H7 (cell line): Measurements from ENCODE around the gene ALKBH1. TPM values are rescaled to one million over a fixed set of nuclear protein-coding genes. Genes with fewer than 3 reads are reported as not detected.
A peak's percentile ranks its signal among the peaks of the same experiment; 100 is the strongest.
"Not testable (repeated sequence)": the region's sequence is repeated elsewhere in the genome, so short reads cannot be mapped to it uniquely, and the experiment has no call there.

ENCODE experiments used
- DNase-seq: peaks from one replicate; pipeline ENCODE4 v3.0.0; 2012
- H3K27me3 ChIP-seq: 2 replicates; pipeline ENCODE4 v1.6.0; 2011; ENCODE audit warnings: mild to moderate bottlenecking, low read length; ENCODE audit not compliant: control insufficient read depth, insufficient read depth
- H3K36me3 ChIP-seq: replicated peaks from 2 replicates; pipeline ENCODE4 v1.5.1; 2011; ENCODE audit warnings: low read length; ENCODE audit not compliant: control insufficient read depth, insufficient read depth
- H3K4me3 ChIP-seq: 2 replicates; pipeline ENCODE4 v1.5.1; 2011; ENCODE audit warnings: low read depth, mild to moderate bottlenecking, control low read depth, low read length, moderate library complexity; ENCODE audit not compliant: insufficient read depth
- total RNA-seq: library from RNA; depleted of rRNA; stranded (reverse); fragments of >200 nt; shearing (Covaris generic); gene quantifications from 2 replicates; pipeline ENCODE4 v1.2.3, GENCODE V29; 2014

The ALKBH1 gene
- total RNA-seq, 1 experiment from 2014 or later: 16.2 TPM

- H3K36me3 ChIP-seq: no peaks in the 10 kb centered on the region
- H3K4me3 ChIP-seq: no peak overlapping the region
- H3K27me3 ChIP-seq: no peaks in the 10 kb centered on the region
- DNase-seq: no peak
These were observed 58.5 kb downstream of the ALKBH1 start for GRCh38 chr14:77649326-77649725.

DNA sequence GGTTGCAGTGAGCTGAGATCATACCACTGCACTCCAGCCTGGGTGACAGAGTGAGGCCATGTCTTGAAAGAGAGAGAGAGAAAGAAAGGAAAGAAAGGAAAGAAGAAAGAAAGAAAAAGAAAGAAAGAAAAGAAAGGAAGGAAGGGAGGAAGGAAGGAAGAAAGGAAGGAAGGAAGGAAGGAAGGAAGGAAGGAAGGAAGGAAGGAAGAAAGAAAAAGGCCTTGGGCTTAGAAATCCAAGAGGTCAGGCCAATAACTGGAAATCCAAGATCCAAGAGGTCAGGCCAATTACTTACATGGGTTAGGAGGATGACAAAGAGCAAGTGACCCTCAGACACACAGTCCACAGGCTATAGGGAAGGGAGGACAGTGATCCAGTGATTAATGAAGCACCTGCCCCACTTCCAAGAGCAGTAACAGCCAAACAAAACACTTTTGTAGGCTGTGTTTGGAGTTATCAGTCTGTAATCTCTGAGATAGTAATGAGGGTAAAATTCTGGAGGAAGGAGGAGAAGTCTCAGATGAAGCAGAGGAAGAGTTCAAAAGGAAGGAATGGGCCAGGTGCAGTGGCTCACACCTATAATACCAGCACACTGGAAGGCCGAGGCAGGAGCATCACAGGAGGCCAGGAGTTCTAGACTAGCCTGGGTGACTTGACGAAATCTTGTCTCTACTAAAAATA is 59.2 kb downstream of the ALKBH1 start:
- Histone ChIP-seq H3K4me3 (no peak overlapping the region), H3K27me3 (no peaks in the 10 kb centered on the region)
- DNase-seq: no peak

DNA sequence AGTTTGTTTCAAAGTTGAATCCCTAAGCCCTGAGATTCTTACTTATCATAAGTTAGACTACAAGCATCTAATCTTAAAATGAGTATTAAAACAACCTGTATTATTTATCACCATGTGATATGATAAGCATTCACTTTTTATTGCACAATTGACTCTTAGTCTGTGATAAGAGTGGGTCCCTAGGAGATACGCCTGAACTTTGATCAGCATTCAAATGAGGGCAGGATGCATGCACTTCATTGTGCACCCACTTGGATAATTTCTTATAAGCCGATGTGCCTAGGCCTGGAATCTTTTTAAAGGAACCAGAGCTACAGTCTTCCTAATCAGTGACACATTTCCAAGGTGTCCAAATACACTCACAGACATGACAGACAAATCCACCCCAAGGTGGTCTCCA is 60.0 kb downstream of the ALKBH1 start:
- Histone ChIP-seq H3K27me3 (no peaks in the 10 kb centered on the region), H3K4me3 (no peak overlapping the region), H3K36me3 (no peaks in the 10 kb centered on the region)
- no peak for DNase-seq

More for the DNA sequence above, 59.2 kb downstream of the ALKBH1 start:
- no peaks in the 10 kb centered on the region for H3K36me3 ChIP-seq

DNA sequence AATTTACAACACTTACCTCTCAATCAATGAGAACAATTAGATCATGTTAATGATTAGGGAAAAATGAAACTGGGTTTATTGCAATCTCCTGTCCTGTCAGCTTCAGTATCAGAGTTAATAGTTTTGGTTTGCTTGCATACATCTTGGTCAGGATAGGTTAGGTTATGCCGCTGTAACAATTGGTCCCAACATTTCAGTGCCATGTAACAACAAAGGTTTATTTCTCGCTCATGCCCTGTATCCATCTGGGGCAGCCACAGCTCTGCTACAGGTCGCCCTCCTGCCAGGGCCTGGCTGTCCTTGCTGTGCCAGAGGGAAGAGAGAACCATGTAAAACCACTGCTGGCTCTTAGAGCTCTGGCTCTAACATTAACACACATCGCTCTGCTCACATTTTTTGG is 60.9 kb downstream of the ALKBH1 start:
- Histone ChIP-seq H3K4me3 (no peak overlapping the region), H3K36me3 (no peaks in the 10 kb centered on the region), H3K27me3 (no peaks in the 10 kb centered on the region)
- DNase-seq: no peak

DNA sequence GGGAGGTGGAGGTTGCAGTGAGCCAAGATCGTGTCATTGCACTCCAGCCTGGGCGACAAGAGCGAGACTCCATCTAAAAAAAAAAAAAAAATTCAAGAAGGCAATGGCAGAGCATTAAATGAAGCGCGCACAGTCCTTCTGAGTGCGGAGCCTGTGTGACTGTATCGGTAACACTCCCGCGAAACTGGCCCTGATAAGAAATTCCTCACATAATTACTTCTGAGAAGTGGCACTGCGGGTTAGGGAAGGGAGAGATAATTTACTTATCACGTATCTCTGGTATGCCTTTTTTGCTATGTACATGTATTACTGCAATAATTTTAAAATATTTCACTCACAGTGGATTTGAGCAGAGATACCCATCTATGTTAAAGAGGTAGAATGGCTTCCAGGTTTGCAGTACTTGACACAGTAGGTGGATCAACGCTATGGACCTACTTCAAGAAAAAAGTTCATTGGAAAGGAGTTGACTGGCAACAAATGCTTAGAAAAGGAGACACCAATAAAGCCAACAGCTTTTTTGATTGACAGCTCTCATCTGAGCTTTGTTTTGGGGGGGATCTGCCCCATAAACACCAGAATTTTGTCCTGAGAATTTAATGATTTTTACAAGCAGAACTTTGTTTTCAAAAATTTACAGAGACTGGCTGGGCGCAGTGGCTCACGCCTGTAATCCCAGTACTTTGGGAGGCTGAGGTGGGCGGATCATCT is 62.1 kb downstream of the ALKBH1 start:
- Histone ChIP-seq H3K4me3 (no peak overlapping the region), H3K27me3 (no peaks in the 10 kb centered on the region), H3K36me3 (no peaks in the 10 kb centered on the region)
- DNase-seq: no peak

- no peak for DNase-seq
- H3K36me3 ChIP-seq: no peaks in the 10 kb centered on the region
- no peaks in the 10 kb centered on the region for H3K27me3 ChIP-seq
- no peak overlapping the region for H3K4me3 ChIP-seq
These were observed 65.4 kb downstream of the ALKBH1 start for GRCh38 chr14:77642407-77642806.

- Histone ChIP-seq H3K4me3 (no peak overlapping the region; the same call in 1 of the 2 replicates), H3K36me3 (no peaks in the 10 kb centered on the region), H3K27me3 (no peaks in the 10 kb centered on the region)
- DNase-seq: peak; percentile 50
These were observed 66.1 kb downstream of the ALKBH1 start for GRCh38 chr14:77641534-77642341.

DNA sequence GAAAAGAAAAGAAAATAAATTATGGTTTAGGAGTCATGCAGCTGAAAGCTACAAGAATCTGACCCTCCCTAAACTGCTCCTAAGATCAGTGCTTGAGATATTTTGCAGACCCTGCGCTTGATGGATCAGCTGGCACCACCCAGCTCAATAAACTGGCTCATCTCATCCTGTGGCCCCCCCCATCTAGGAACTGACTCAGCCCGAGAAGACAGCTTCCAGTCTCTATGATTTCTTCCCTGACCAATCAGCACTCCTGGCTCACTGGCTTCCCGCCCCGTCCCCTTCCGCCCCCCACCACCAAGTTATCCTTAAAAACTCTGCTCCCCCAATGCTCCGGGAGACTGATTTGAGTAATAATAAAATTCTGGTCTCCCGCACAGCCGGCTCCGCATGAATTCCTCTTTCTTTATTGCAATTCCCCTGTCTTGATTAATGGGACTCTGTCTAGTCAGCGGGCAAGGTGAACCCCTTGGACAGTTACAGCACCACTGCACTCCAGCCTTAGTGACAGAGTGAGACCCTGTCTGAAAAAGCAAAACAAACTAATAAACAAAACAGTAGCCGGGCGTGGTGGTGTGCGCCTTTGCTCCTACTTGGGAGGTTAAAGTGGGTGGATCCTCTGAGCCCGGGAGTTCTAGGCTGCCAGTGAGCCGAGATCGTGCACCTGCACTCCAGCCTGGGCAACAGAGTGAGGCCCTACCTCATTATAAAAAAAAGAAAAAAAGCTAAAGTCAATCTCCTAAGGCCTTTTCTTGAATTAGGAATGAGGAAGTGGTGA is 66.9 kb downstream of the ALKBH1 start:
- H3K27me3 ChIP-seq: no peaks in the 10 kb centered on the region
- H3K4me3 ChIP-seq: no peak overlapping the region
- DNase-seq: no peak
- no peaks in the 10 kb centered on the region for H3K36me3 ChIP-seq

DNA sequence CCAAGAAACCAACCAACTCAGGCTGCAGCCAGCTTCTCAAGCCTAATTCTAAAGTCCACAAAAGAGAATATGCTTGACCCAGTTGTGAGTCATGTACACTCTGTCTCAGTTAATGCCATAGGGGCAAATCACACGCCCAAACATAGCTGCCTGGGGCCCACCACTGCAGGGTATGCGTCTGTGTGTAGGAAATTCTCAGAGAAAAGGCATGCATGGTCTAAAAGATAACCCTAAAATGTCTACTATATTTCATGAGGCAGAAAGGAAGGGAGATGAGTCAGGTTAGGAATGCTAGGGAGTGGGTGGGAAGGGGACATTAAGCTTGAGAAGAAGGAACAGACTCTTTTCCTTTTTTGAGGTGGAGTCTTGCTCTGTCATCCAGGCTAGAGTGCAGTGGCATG is 69.1 kb downstream of the ALKBH1 start:
- no peak overlapping the region for H3K4me3 ChIP-seq
- no peaks in the 10 kb centered on the region for H3K27me3 ChIP-seq
- no peaks in the 10 kb centered on the region for H3K36me3 ChIP-seq
- DNase-seq: no peak

DNA sequence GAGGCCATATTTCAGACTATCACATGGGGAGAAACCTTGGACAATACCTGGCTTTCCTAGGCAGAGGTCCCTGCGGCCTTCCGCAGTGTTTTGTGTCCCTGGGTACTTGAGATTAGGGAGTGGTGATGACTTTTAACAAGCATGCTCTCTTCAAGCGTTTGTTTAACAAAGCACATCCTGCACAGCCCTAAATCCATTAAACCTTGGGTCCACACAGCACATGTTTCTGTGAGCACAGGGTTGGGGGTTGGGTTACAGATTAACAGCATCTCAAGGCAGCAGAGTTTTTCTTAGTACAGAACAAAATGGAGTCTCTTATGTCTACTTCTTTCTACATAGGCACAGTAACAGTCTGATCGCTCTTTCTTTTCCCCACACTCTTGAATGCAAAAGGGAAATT is 72.0 kb downstream of the ALKBH1 start:
- DNase-seq, H3K4me3 ChIP-seq, H3K36me3 ChIP-seq, H3K27me3 ChIP-seq: not testable (repeated sequence)

- H3K27me3 ChIP-seq, H3K36me3 ChIP-seq, H3K4me3 ChIP-seq, DNase-seq: not testable (repeated sequence)
These were observed 72.4 kb downstream of the ALKBH1 start for GRCh38 chr14:77635466-77635865.

DNA sequence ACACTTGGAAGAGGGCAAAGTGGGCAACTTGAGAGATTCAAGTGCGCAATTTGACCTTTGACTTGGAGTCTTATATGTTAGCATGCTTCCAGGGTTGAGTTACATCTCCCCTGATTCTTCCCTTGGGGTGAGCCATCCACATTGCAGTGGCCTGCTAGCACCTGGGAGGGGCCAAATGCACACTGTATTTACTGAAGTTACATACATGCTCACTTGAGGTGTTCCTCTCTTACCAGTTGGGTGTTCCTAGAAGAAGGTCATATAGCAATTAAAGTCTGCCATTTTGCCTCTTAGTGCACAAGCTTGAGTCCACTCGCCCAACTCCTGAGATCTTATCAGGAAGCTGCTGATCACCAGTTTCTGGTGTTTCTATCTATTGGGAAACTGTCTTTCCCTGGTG is 77.7 kb downstream of the ALKBH1 start:
- DNase-seq: no peak
- Histone ChIP-seq H3K4me3 (no peak overlapping the region), H3K36me3 (no peaks in the 10 kb centered on the region), H3K27me3 (no peaks in the 10 kb centered on the region)

- no peak overlapping the region for H3K4me3 ChIP-seq
- H3K36me3 ChIP-seq: no peaks in the 10 kb centered on the region
- no peak for DNase-seq
- no peaks in the 10 kb centered on the region for H3K27me3 ChIP-seq
These were observed 82.5 kb downstream of the ALKBH1 start for GRCh38 chr14:77625360-77625759.

DNA sequence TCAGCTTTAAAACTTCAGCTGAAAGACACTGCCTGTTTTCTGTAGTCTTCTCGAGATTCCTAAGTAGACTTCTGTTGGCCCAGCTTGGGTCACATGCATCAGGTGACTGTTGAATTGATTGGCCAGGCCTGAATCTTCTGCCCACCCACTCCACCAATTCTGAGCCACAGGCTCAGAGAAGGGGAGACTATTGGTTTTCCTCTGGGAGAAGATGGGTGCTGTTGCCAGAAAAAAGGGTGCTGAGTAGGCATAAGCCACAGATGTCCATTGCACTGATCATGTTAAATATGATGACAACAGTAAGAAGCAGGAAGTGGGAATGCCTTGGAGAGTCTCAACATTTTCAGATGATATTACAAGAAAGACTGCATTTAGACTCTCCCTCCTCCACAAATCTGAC is 84.6 kb downstream of the ALKBH1 start:
- Histone ChIP-seq H3K4me3 (no peak overlapping the region), H3K36me3 (no peaks in the 10 kb centered on the region), H3K27me3 (no peaks in the 10 kb centered on the region)
- no peak for DNase-seq
